ENCODE results near the gene PLD5.

DNA sequence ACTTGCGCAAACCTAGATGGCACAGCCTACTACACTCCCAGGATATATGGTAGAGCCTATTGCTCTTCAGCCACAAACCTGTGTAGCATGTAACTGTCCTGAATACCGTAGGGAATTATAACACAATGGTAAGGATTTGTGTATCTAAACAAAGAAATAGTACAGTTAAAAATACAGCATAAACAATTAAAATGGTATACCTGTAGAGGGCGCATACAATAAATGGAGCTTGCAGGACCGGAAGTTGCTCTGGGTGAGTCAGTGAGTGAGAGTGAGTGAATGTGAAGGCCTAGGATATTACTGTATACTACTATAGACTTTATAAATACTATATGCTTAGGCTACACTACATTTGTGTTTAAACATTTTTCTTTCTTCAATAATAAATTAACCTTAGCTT lies 99.3 kb downstream of the PLD5 start:
- TF ChIP-seq, protein P1, sequence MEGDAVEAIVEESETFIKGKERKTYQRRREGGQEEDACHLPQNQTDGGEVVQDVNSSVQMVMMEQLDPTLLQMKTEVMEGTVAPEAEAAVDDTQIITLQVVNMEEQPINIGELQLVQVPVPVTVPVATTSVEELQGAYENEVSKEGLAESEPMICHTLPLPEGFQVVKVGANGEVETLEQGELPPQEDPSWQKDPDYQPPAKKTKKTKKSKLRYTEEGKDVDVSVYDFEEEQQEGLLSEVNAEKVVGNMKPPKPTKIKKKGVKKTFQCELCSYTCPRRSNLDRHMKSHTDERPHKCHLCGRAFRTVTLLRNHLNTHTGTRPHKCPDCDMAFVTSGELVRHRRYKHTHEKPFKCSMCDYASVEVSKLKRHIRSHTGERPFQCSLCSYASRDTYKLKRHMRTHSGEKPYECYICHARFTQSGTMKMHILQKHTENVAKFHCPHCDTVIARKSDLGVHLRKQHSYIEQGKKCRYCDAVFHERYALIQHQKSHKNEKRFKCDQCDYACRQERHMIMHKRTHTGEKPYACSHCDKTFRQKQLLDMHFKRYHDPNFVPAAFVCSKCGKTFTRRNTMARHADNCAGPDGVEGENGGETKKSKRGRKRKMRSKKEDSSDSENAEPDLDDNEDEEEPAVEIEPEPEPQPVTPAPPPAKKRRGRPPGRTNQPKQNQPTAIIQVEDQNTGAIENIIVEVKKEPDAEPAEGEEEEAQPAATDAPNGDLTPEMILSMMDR (IDR thresholded peaks at IDR 0.05; ENCODE audit: low read depth, low read length, poor library complexity, severe bottlenecking), result peak; percentile 46
- TF ChIP-seq EZH2phosphoT487 (IDR thresholded peaks at IDR 0.05; ENCODE audit: borderline replicate concordance, low read length), result no peak

Data from DOHH2 (cell line).